GM12878 (cell line): ENCODE measurements around the gene ITGA1. TPM values are rescaled to one million over a fixed set of nuclear protein-coding genes. Genes with fewer than 3 reads are reported as not detected.

Source experiments
- ATAC-seq: fragments of 200-7000 bp; cut with Tn5 transposase; 3 replicates; pipeline ENCODE4 v1.9.1; 2020; ENCODE audit warnings: mild to moderate bottlenecking, moderate library complexity
- BruUV-seq: library from RNA; stranded (reverse); fragments of 400-500 nt; replicated peaks from 2 replicates; lab custom pipeline; 2021; lab: Mats Ljungman, UMichigan
- CTCF ChIA-PET: fragments of 300-600 bp; sonication (Branson Sonifier 250); formaldehyde crosslinking; extraction: SDS; loops from one replicate; lab custom pipeline; 2021; ENCODE audit warnings: inconsistent platforms; lab: Yijun Ruan, JAX
- POLR2A ChIA-PET: fragments of 350-600 bp; formaldehyde crosslinking; extraction: SDS; loops from one replicate; lab custom pipeline; 2021; ENCODE audit warnings: inconsistent platforms; lab: Charles Lee
- RAD21 ChIA-PET: fragments of 300-600 bp; sonication (Branson Sonifier 250); formaldehyde crosslinking; loops from one replicate; lab custom pipeline; 2023; ENCODE audit warnings: antibody characterized with exemption; ENCODE audit not compliant: unreplicated experiment; lab: Charles Lee
- SMC1A ChIA-PET: fragments of 300-600 bp; sonication (Branson Sonifier 250); formaldehyde crosslinking; loops from one replicate; lab custom pipeline; 2023; ENCODE audit not compliant: unreplicated experiment, uncharacterized antibody; lab: Charles Lee
- DNase-seq: peaks from one replicate; pipeline ENCODE4 v3.0.0-alpha.2; 2011; ENCODE audit warnings: low read depth, low spot score
- FAIRE-seq: peaks from 3 replicates; lab custom pipeline; 2011; peaks lifted over from hg19 to GRCh38; lab: Jason Lieb, UNC
- H2AFZ ChIP-seq: 2 replicates; pipeline ENCODE4 v1.6.0; 2011; ENCODE audit warnings: low read depth, low read length, control low read depth; ENCODE audit not compliant: control insufficient read depth
- H3K27ac ChIP-seq: 2 replicates; pipeline ENCODE4 v1.5.1; 2011; ENCODE audit warnings: control low read depth; ENCODE audit not compliant: control insufficient read depth, insufficient read depth
- H3K27me3 ChIP-seq, 2 experiments: replicated peaks in 1 of 2; 2 replicates each; pipeline versions ENCODE4 v1.6.0 to v1.6.1; 2011; ENCODE audit warnings: low read length in 1 of 2; ENCODE audit not compliant: control insufficient read depth in 2 of 2, insufficient read depth in 2 of 2
- H3K36me3 ChIP-seq, 2 experiments: 2 replicates each; pipeline ENCODE4 v1.5.1; 2011; ENCODE audit warnings: low read length in 1 of 2; ENCODE audit not compliant: control insufficient read depth in 2 of 2, insufficient read depth in 2 of 2
- H3K4me1 ChIP-seq: 2 replicates; pipeline ENCODE4 v1.6.1; 2011; ENCODE audit warnings: mild to moderate bottlenecking, low read length, moderate library complexity, mixed read lengths; ENCODE audit not compliant: control insufficient read depth, insufficient read depth
- H3K4me2 ChIP-seq: 2 replicates; pipeline ENCODE4 v1.6.0; 2011; ENCODE audit warnings: control low read depth; ENCODE audit not compliant: control insufficient read depth, insufficient read depth
- H3K4me3 ChIP-seq: fragments of 200-600 bp; sonication (generic); 2 replicates; pipeline ENCODE4 v1.5.1; 2016
- H3K79me2 ChIP-seq: 2 replicates; pipeline ENCODE4 v1.6.0; 2011; ENCODE audit warnings: low read length; ENCODE audit not compliant: control insufficient read depth, insufficient read depth
- H3K9ac ChIP-seq: 2 replicates; pipeline ENCODE4 v1.8.0; 2011; ENCODE audit warnings: low read length, control low read depth, mixed read lengths; ENCODE audit not compliant: control insufficient read depth, insufficient read depth
- H3K9me3 ChIP-seq: replicated peaks from 3 replicates; pipeline ENCODE4 v1.5.1; 2011; ENCODE audit warnings: mild to moderate bottlenecking, low read length; ENCODE audit not compliant: control insufficient read depth, insufficient read depth
- H4K20me1 ChIP-seq: 2 replicates; pipeline ENCODE4 v1.6.0; 2011; ENCODE audit not compliant: control insufficient read depth, insufficient read depth
- BCL3 ChIP-seq: IDR thresholded peaks from 2 replicates; pipeline ENCODE4 v1.6.1; 2011; ENCODE audit warnings: borderline replicate concordance, low read depth, mild to moderate bottlenecking, moderate library complexity, low read length; ENCODE audit not compliant: insufficient read depth, poor library complexity, severe bottlenecking
- BCLAF1 ChIP-seq: fragments of 450-650 bp; IDR thresholded peaks from 2 replicates; pipeline ENCODE4 v1.6.1; 2017; ENCODE audit warnings: antibody characterized with exemption, mild to moderate bottlenecking, moderate library complexity
- CTCF ChIP-seq, 3 experiments: IDR thresholded peaks in 2 of 3; conservative IDR thresholded peaks in 1 of 3; 2 replicates each; pipeline ENCODE4 v1.5.1; 2011; ENCODE audit warnings: low read depth in 3 of 3, low read length in 3 of 3, mild to moderate bottlenecking in 3 of 3, control low read depth in 2 of 3, moderate library complexity in 2 of 3, inconsistent platforms in 1 of 3, mixed read lengths in 1 of 3; ENCODE audit not compliant: control insufficient read depth in 2 of 3, insufficient read depth in 1 of 3; ENCODE audit errors: extremely low read depth in 1 of 3
- EZH2 ChIP-seq: IDR thresholded peaks from 2 replicates; pipeline ENCODE4 v1.6.1; 2012; ENCODE audit warnings: low read depth, mild to moderate bottlenecking, control low read depth, inconsistent platforms, low read length, borderline replicate concordance; ENCODE audit not compliant: control insufficient read depth
- NFIC ChIP-seq: IDR thresholded peaks from 2 replicates; pipeline ENCODE4 v1.6.1; 2012; ENCODE audit warnings: low read depth, mild to moderate bottlenecking, inconsistent platforms, low read length, moderate library complexity
- PAX5 ChIP-seq: IDR thresholded peaks from 2 replicates; pipeline ENCODE4 v1.6.1; 2011; ENCODE audit warnings: low read depth, low read length, borderline replicate concordance
- TBL1XR1 ChIP-seq: IDR thresholded peaks from 2 replicates; pipeline ENCODE4 v1.6.1; 2012; ENCODE audit warnings: low read depth, low read length, improper control_type of control experiment
- ZBTB11 ChIP-seq: fragments of 450-650 bp; formaldehyde crosslinking; IDR thresholded peaks from 2 replicates; pipeline ENCODE4 v1.5.0; 2022; ENCODE audit warnings: mild to moderate bottlenecking, missing genetic modification characterization
- ZBTB33 ChIP-seq: fragments of 450-650 bp; IDR thresholded peaks from 2 replicates; pipeline ENCODE4 v1.6.1; 2017; ENCODE audit warnings: mild to moderate bottlenecking
- WGBS: methylation state at CpG from one replicate; pipeline ENCODE4 v1.1.6; 2016; ENCODE audit warnings: low lambda C conversion rate; ENCODE audit not compliant: insufficient replicate concordance, insufficient coverage; ENCODE audit errors: missing lambda C conversion rate; 5-methylcytosine and 5-hydroxymethylcytosine counted together
- in situ Hi-C: fragments of 300-500 bp; cut with MboI; formaldehyde crosslinking; loops from 9 replicates; pipeline ENCODE4 v1.14.3; 2018; ENCODE audit warnings: mixed read lengths
- intact Hi-C: fragments of 100-400 bp; cut with micrococcal nuclease; formaldehyde crosslinking; loops from one replicate; pipeline ENCODE4 v1.14.2; 2022; ENCODE audit not compliant: unreplicated experiment
- polyA plus RNA-seq, 11 experiments: library from polyadenylated mRNA; depleted of rRNA in 4 of 11; unstranded in 6 of 11; stranded (reverse) in 5 of 11; fragments of >200 nt; fragmentation: Nextera tagmentation in 4 of 11; fragmentation: Illumina TruSeq in 1 of 11; extraction: Ambion mirVana in 4 of 11; extraction: Trizol in 1 of 11; gene quantifications; 1 replicate in 1 of 11; 2 replicates in 10 of 11; pipeline versions ENCODE4 v1.2.1 to v1.2.3, GENCODE V29; 2011 to 2016; ENCODE audit warnings: inconsistent platforms in 2 of 11, missing spikeins in 2 of 11, low read depth in 1 of 11
- total RNA-seq, 4 experiments: library from RNA; depleted of rRNA in 3 of 4; stranded (reverse); fragments of >200 nt in 3 of 4; fragmentation: Illumina TruSeq in 1 of 4; extraction: Trizol in 1 of 4; gene quantifications; 2 replicates each; pipeline versions ENCODE4 v1.2.1 to v1.2.3, GENCODE V29; 2013 to 2021

Gene ITGA1
- total and polyA plus RNA-seq, 10 of the 15 experiments (the other 5 are each of a cell fraction or from before 2014, with no cell fraction given), result 0.02 to 0.56 (median 0.19) TPM

GRCh38 chr5:52997424-52997823 lies 209.7 kb downstream of the ITGA1 start:
- no peak overlapping the region for H3K4me3 ChIP-seq
- in situ Hi-C loops (no loop called here), intact Hi-C loops (no loop called here)
- no peak for FAIRE-seq
- CTCF ChIA-PET, result interaction anchor here (0.9 to 1.2 kb wide), 2 partner anchors 35 to 1237 kb away, joined by 3 to 4 read pairs; no protein-coding TSS in a partner anchor
- SMC1A ChIA-PET, result no interaction called here
- BruUV-seq, result no TSS peak
- H4K20me1 ChIP-seq, result no peaks in the 10 kb centered on the region
- no peaks in the 10 kb centered on the region for H3K9me3 ChIP-seq
- H3K4me2 ChIP-seq, result no peak overlapping the region
- peaks cover 0 to 3% of the 10 kb centered on the region in 2 experiments; a peak in 1 of 4 replicates for H3K27me3 ChIP-seq
- H3K27ac ChIP-seq, result no peak overlapping the region
- 60% methylated on average over 6 of the region's 6 CpGs for WGBS
- no peaks in the 10 kb centered on the region for H3K36me3 ChIP-seq
- H3K9ac ChIP-seq, result no peak overlapping the region
- RAD21 ChIA-PET, result interaction anchor here (2.3 kb wide), 1 partner anchor 49 kb away, joined by 5 read pairs; no protein-coding TSS in a partner anchor
- no peak for TF ChIP-seq PAX5
- no peak for TF ChIP-seq ZBTB33
- TF ChIP-seq ZBTB11 (CRISPR knock-in tag), result no peak
- no peak for TF ChIP-seq NFIC
- no peak for TF ChIP-seq CTCF (IDR thresholded peaks at IDR 0.05 in 2 of 3, conservative IDR thresholded peaks at IDR 0.05 in 1 of 3; ENCODE audit: control insufficient read depth in 2 of 3, extremely low read depth in 1 of 3, insufficient read depth in 1 of 3, low read depth in 3 of 3, low read length in 3 of 3)
- no peak for TF ChIP-seq TBL1XR1
- no peak for TF ChIP-seq BCL3
- TF ChIP-seq EZH2, result no peak
- no peak for TF ChIP-seq BCLAF1
- TF ChIP-seq, all 136 proteins: peak for 0
- POLR2A ChIA-PET, result no interaction called here
- ATAC-seq (no peak), DNase-seq (no peak)
- Histone ChIP-seq H3K4me1 (no peaks in the 10 kb centered on the region), H2AFZ (no peak overlapping the region), H3K79me2 (no peaks in the 10 kb centered on the region)
